ENCODE measurements around the gene EDEM1. TPM values are rescaled to one million over a fixed set of nuclear protein-coding genes. Genes with fewer than 3 reads are reported as not detected.

Gene EDEM1
- polyA plus RNA-seq, 1 donor from 2014 or later, result 13.6 TPM

DNA sequence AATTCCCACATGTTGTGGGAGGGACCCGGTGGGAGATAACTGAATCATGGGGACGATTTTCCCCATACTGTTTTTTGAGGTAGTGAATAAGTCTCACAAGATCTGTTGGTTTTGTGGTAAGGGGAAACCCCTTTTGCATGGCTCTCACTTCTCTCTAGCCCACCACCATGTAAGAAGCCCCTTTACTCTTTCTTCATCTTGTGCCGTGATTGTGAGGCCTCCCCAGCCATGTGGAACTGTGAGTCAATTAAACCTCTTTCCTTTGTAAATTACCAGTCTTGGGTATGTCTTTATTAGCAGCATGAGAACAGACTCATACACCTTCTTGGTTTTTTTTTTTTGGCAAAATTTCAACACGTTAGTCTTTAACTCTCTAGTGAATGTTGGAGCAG is 47.3 kb upstream of the EDEM1 start:
- H3K27me3 ChIP-seq (ENCODE audit: insufficient read depth, low read depth, low read length), result no peaks in the 10 kb centered on the region
- TF ChIP-seq REST (IDR thresholded peaks at IDR 0.05; ENCODE audit: borderline replicate concordance) (no peak), RAD21 (conservative IDR thresholded peaks at IDR 0.05) (no peak), MXI1 (conservative IDR thresholded peaks at IDR 0.05; ENCODE audit: poor library complexity, severe bottlenecking) (no peak), EP300 (conservative IDR thresholded peaks at IDR 0.05; ENCODE audit: poor library complexity, severe bottlenecking) (no peak), POLR2AphosphoS5 (IDR thresholded peaks at IDR 0.05) (no peak), SMC3 (conservative IDR thresholded peaks at IDR 0.05; ENCODE audit: poor library complexity) (no peak), EZH2 (IDR thresholded peaks at IDR 0.05; ENCODE audit: borderline replicate concordance, insufficient read depth, low read length, poor library complexity, severe bottlenecking) (no peak)
- TF ChIP-seq, protein P1, sequence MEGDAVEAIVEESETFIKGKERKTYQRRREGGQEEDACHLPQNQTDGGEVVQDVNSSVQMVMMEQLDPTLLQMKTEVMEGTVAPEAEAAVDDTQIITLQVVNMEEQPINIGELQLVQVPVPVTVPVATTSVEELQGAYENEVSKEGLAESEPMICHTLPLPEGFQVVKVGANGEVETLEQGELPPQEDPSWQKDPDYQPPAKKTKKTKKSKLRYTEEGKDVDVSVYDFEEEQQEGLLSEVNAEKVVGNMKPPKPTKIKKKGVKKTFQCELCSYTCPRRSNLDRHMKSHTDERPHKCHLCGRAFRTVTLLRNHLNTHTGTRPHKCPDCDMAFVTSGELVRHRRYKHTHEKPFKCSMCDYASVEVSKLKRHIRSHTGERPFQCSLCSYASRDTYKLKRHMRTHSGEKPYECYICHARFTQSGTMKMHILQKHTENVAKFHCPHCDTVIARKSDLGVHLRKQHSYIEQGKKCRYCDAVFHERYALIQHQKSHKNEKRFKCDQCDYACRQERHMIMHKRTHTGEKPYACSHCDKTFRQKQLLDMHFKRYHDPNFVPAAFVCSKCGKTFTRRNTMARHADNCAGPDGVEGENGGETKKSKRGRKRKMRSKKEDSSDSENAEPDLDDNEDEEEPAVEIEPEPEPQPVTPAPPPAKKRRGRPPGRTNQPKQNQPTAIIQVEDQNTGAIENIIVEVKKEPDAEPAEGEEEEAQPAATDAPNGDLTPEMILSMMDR (IDR thresholded peaks at IDR 0.05; ENCODE audit: poor library complexity, severe bottlenecking), result no peak
- H3K9me2 ChIP-seq (ENCODE audit: insufficient read depth, low read length), result no peaks in the 10 kb centered on the region
- no peaks in the 10 kb centered on the region for H4K20me1 ChIP-seq (ENCODE audit: insufficient read depth)
- no peak overlapping the region for H3K4me2 ChIP-seq (ENCODE audit: low read length)
- no peak overlapping the region for H2AFZ ChIP-seq (ENCODE audit: low read depth, low read length)
- no peaks in the 10 kb centered on the region for H3K36me3 ChIP-seq (ENCODE audit: insufficient read depth, low read length)
- H3K9me3 ChIP-seq (ENCODE audit: low read length), result peaks cover 3% of the 10 kb centered on the region
- H3K4me3 ChIP-seq (ENCODE audit: low read length), result no peak overlapping the region
- H3F3A ChIP-seq (ENCODE audit: insufficient read depth, low read length, poor library complexity, severe bottlenecking), result no peaks in the 10 kb centered on the region
- H3K27ac ChIP-seq (ENCODE audit: low read length), result no peak overlapping the region
- H3K79me2 ChIP-seq (replicated peaks; ENCODE audit: insufficient read depth, low read length), result peaks cover 32% of the 10 kb centered on the region
- no peak overlapping the region for H3K9ac ChIP-seq (ENCODE audit: low read length)

GRCh38 chr3:5140839-5141238 is 46.7 kb upstream of the EDEM1 start:
- Histone ChIP-seq H3K9me3 (ENCODE audit: low read length) (peaks cover 3% of the 10 kb centered on the region), H4K20me1 (ENCODE audit: insufficient read depth) (no peaks in the 10 kb centered on the region), H2AFZ (ENCODE audit: low read depth, low read length) (no peak overlapping the region), H3F3A (ENCODE audit: insufficient read depth, low read length, poor library complexity, severe bottlenecking) (no peaks in the 10 kb centered on the region), H3K4me2 (ENCODE audit: low read length) (no peak overlapping the region), H3K9ac (ENCODE audit: low read length) (no peak overlapping the region), H3K27me3 (ENCODE audit: insufficient read depth, low read depth, low read length) (no peaks in the 10 kb centered on the region), H3K36me3 (ENCODE audit: insufficient read depth, low read length) (no peaks in the 10 kb centered on the region), H3K9me2 (ENCODE audit: insufficient read depth, low read length) (no peaks in the 10 kb centered on the region), H3K4me3 (ENCODE audit: low read length) (no peak overlapping the region), H3K79me2 (replicated peaks; ENCODE audit: insufficient read depth, low read length) (peaks cover 32% of the 10 kb centered on the region), H3K27ac (ENCODE audit: low read length) (no peak overlapping the region)
- no peak for TF ChIP-seq TAF1 (IDR thresholded peaks at IDR 0.05; ENCODE audit: low read depth)
- TF ChIP-seq MXI1 (conservative IDR thresholded peaks at IDR 0.05; ENCODE audit: poor library complexity, severe bottlenecking), result no peak
- TF ChIP-seq POLR2AphosphoS5 (IDR thresholded peaks at IDR 0.05), result no peak
- TF ChIP-seq EZH2 (IDR thresholded peaks at IDR 0.05; ENCODE audit: borderline replicate concordance, insufficient read depth, low read length, poor library complexity, severe bottlenecking), result no peak
- TF ChIP-seq SMC3 (conservative IDR thresholded peaks at IDR 0.05; ENCODE audit: poor library complexity), result no peak
- TF ChIP-seq, protein P1 (IDR thresholded peaks at IDR 0.05; ENCODE audit: poor library complexity, severe bottlenecking), result no peak
- TF ChIP-seq EP300 (conservative IDR thresholded peaks at IDR 0.05; ENCODE audit: poor library complexity, severe bottlenecking), result no peak
